Endodermal cell (in vitro differentiated cells): ENCODE measurements around the gene TRAK1. TPM values are rescaled to one million over a fixed set of nuclear protein-coding genes. Genes with fewer than 3 reads are reported as not detected.

Source experiments
- DNase-seq: peaks from one replicate; pipeline ENCODE4 v3.0.0-alpha.2; 2017
- H3K27ac ChIP-seq: 2 replicates; pipeline ENCODE4 v1.5.1; 2013; ENCODE audit warnings: mild to moderate bottlenecking, low read depth, low read length, moderate library complexity
- H3K27me3 ChIP-seq: 2 replicates; pipeline ENCODE4 v1.6.1; 2013; ENCODE audit warnings: mild to moderate bottlenecking, low read length, moderate library complexity; ENCODE audit not compliant: insufficient read depth, control insufficient read depth, poor library complexity, severe bottlenecking
- H3K36me3 ChIP-seq: 2 replicates; pipeline ENCODE4 v1.7.0; 2013; ENCODE audit warnings: mild to moderate bottlenecking, low read length, moderate library complexity; ENCODE audit not compliant: control insufficient read depth, insufficient read depth
- H3K4me1 ChIP-seq: one replicate; pipeline ENCODE4 v1.7.0; 2013; ENCODE audit warnings: low read length; ENCODE audit not compliant: control insufficient read depth, insufficient read depth
- H3K4me3 ChIP-seq: 2 replicates; pipeline ENCODE4 v1.5.1; 2013; ENCODE audit warnings: mild to moderate bottlenecking, low read length, moderate library complexity
- H3K9ac ChIP-seq: 2 replicates; pipeline ENCODE4 v1.6.1; 2013; ENCODE audit warnings: mild to moderate bottlenecking, low read length, moderate library complexity; ENCODE audit not compliant: poor library complexity, severe bottlenecking; ENCODE audit errors: extremely low read depth
- H3K9me3 ChIP-seq: 2 replicates; pipeline ENCODE4 v1.6.1; 2013; ENCODE audit warnings: mild to moderate bottlenecking, low read length, moderate library complexity; ENCODE audit not compliant: control insufficient read depth
- H3K27ac Mint-ChIP-seq: 2 replicates; pipeline ENCODE4 v1.8.0; 2020; ENCODE audit warnings: mixed read lengths
- H3K27me3 Mint-ChIP-seq: 2 replicates; pipeline ENCODE4 v1.8.0; 2021; ENCODE audit warnings: mild to moderate bottlenecking, mixed read lengths; ENCODE audit not compliant: insufficient read depth
- H3K36me3 Mint-ChIP-seq: 2 replicates; pipeline ENCODE4 v1.8.0; 2020; ENCODE audit warnings: low read depth, mixed read lengths
- H3K4me1 Mint-ChIP-seq: 2 replicates; pipeline ENCODE4 v1.8.0; 2020; ENCODE audit warnings: mixed read lengths
- H3K4me3 Mint-ChIP-seq: 2 replicates; pipeline ENCODE4 v1.8.0; 2020; ENCODE audit warnings: mild to moderate bottlenecking, moderate library complexity, mixed read lengths
- H3K9me3 Mint-ChIP-seq: 2 replicates; pipeline ENCODE4 v1.8.0; 2020; ENCODE audit warnings: mild to moderate bottlenecking, mixed read lengths
- CTCF ChIP-seq: fragments of 200-600 bp; sonication (generic); conservative IDR thresholded peaks from 2 replicates; pipeline ENCODE4 v1.5.0; 2021; ENCODE audit warnings: antibody characterized with exemption, mild to moderate bottlenecking
- WGBS, 2 experiments: methylation state at CpG; one replicate each; pipeline versions ENCODE4 v1.1.5 to v1.1.7; 2013; ENCODE audit warnings: missing lambda C conversion rate in 2 of 2, mixed read lengths in 1 of 2; ENCODE audit not compliant: insufficient coverage in 1 of 2, insufficient read length in 1 of 2; 5-methylcytosine and 5-hydroxymethylcytosine counted together
- total RNA-seq, 2 donors: library from RNA; stranded (reverse); fragmentation: NEBNext Ultra II Directional in 1 of 2; extraction: Animal tissue kit (Norgen Biotek cat#: 25700) in 1 of 2; gene quantifications; 2 replicates in 1 of 2; 3 replicates in 1 of 2; pipeline ENCODE4 v1.2.1, GENCODE V29; 2021

TRAK1 gene
- total RNA-seq, 2 donors from 2014 or later: 29.8 to 31.0 TPM

- no peak overlapping the region for H3K27ac Mint-ChIP-seq
- WGBS, 2 experiments: 90 to 97% methylated on average over 6 to 11 of the region's 11 CpGs
- H3K27ac ChIP-seq: no peak overlapping the region
- H3K27me3 Mint-ChIP-seq: no peaks in the 10 kb centered on the region
- no peaks in the 10 kb centered on the region for H3K9me3 ChIP-seq
- H3K36me3 Mint-ChIP-seq: peaks cover 11% of the 10 kb centered on the region
- H3K4me1 Mint-ChIP-seq: peaks cover 3% of the 10 kb centered on the region
- H3K9ac ChIP-seq: no peak overlapping the region
- no peak for DNase-seq
- peaks cover 7% of the 10 kb centered on the region for H3K36me3 ChIP-seq
- H3K4me1 ChIP-seq: no peaks in the 10 kb centered on the region
- no peaks in the 10 kb centered on the region for H3K27me3 ChIP-seq
- H3K4me3 Mint-ChIP-seq: no peak overlapping the region
- no peak for TF ChIP-seq CTCF
- H3K9me3 Mint-ChIP-seq: no peaks in the 10 kb centered on the region
- no peak overlapping the region for H3K4me3 ChIP-seq
These were observed 5.3 kb upstream of the TRAK1 start for GRCh38 chr3:42085641-42086376.

- H3K36me3 Mint-ChIP-seq: peaks cover 23% of the 10 kb centered on the region
- 94 to 95% methylated on average over 9 to 11 of the region's 11 CpGs for WGBS, 2 experiments
- H3K27ac ChIP-seq: no peak overlapping the region
- H3K27me3 ChIP-seq: no peaks in the 10 kb centered on the region
- H3K4me3 ChIP-seq: no peak overlapping the region
- no peak for TF ChIP-seq CTCF
- peaks cover 8% of the 10 kb centered on the region for H3K9me3 ChIP-seq
- H3K27ac Mint-ChIP-seq: no peak overlapping the region
- no peaks in the 10 kb centered on the region for H3K27me3 Mint-ChIP-seq
- H3K4me1 ChIP-seq: peaks cover 4% of the 10 kb centered on the region
- no peak overlapping the region for H3K9ac ChIP-seq
- H3K4me1 Mint-ChIP-seq: peaks cover 9% of the 10 kb centered on the region
- no peak for DNase-seq
- no peaks in the 10 kb centered on the region for H3K9me3 Mint-ChIP-seq
- H3K4me3 Mint-ChIP-seq: no peak overlapping the region
- peaks cover 14% of the 10 kb centered on the region for H3K36me3 ChIP-seq
These were observed 2.2 kb upstream of the TRAK1 start for GRCh38 chr3:42088803-42089530.

GRCh38 chr3:42092006-42092405 lies 849 bp downstream of the TRAK1 start:
- Histone ChIP-seq H3K27me3 (no peaks in the 10 kb centered on the region), H3K4me3 (peak overlapping the region; percentile 36), H3K9ac (no peak overlapping the region), H3K9me3 (peaks cover 8% of the 10 kb centered on the region), H3K36me3 (peaks cover 17% of the 10 kb centered on the region), H3K4me1 (peaks cover 4% of the 10 kb centered on the region), H3K27ac (no peak overlapping the region)
- no peak overlapping the region for H3K4me3 Mint-ChIP-seq
- TF ChIP-seq CTCF: no peak
- no peaks in the 10 kb centered on the region for H3K27me3 Mint-ChIP-seq
- DNase-seq: no peak
- 97 to 100% methylated on average over 1 to 3 of the region's 3 CpGs for WGBS, 2 experiments
- H3K27ac Mint-ChIP-seq: no peak overlapping the region
- H3K4me1 Mint-ChIP-seq: peaks cover 9% of the 10 kb centered on the region
- H3K9me3 Mint-ChIP-seq: no peaks in the 10 kb centered on the region
- peaks cover 23% of the 10 kb centered on the region for H3K36me3 Mint-ChIP-seq
